B cell (primary cell): ENCODE data around the gene RAB24. TPM values are rescaled to one million over a fixed set of nuclear protein-coding genes. Genes with fewer than 3 reads are reported as not detected.

ENCODE experiments used
- ATAC-seq: fragments of 200-7000 bp; cut with Tn5 transposase; one replicate; pipeline ENCODE4 v1.10.0; 2021; ENCODE audit warnings: low read depth, mild to moderate bottlenecking, moderate number of reproducible peaks, moderate library complexity
- CTCF ChIA-PET: fragments of 350-600 bp; sonication (Branson Sonifier 250); formaldehyde crosslinking; loops from one replicate; lab custom pipeline; 2021; ENCODE audit warnings: antibody characterized with exemption, inconsistent platforms; lab: Charles Lee
- POLR2A ChIA-PET: fragments of 350-600 bp; sonication (Branson Sonifier 250); formaldehyde crosslinking; loops from one replicate; lab custom pipeline; 2021; ENCODE audit warnings: antibody characterized with exemption; lab: Charles Lee
- DNase-seq: peaks from one replicate; pipeline ENCODE4 v3.0.0; 2013
- H2AFZ ChIP-seq: 2 replicates; pipeline ENCODE4 v1.6.1; 2012; ENCODE audit warnings: mild to moderate bottlenecking, low read depth, low read length; ENCODE audit not compliant: insufficient read depth, poor library complexity, severe bottlenecking
- H3K27ac ChIP-seq, 2 donors: 1 replicate in 1 of 2; 2 replicates in 1 of 2; pipeline ENCODE4 v1.5.1; 2012 to 2013; ENCODE audit warnings: low read length in 2 of 2, mild to moderate bottlenecking in 2 of 2, moderate library complexity in 1 of 2
- H3K27me3 ChIP-seq, 4 experiments: fragments of 200-600 bp in 1 of 4; sonication (generic) in 1 of 4; replicated peaks in 1 of 4; 1 replicate in 2 of 4; 2 replicates in 2 of 4; pipeline versions ENCODE4 v1.6.1 to v1.7.0; 2013 to 2016; ENCODE audit warnings: low read length in 3 of 4, mild to moderate bottlenecking in 2 of 4, mixed read lengths in 1 of 4, moderate library complexity in 1 of 4; ENCODE audit not compliant: insufficient read depth in 4 of 4, control insufficient read depth in 3 of 4; ENCODE audit errors: control extremely low read depth in 1 of 4
- H3K36me3 ChIP-seq, 2 experiments: replicated peaks in 1 of 2; 1 replicate in 1 of 2; 2 replicates in 1 of 2; pipeline versions ENCODE4 v1.6.1 to v1.7.1; 2013; ENCODE audit warnings: low read length in 1 of 2; ENCODE audit not compliant: insufficient read depth in 2 of 2, control insufficient read depth in 1 of 2; ENCODE audit errors: control extremely low read depth in 1 of 2, extremely low read depth in 1 of 2
- H3K4me1 ChIP-seq, 2 donors: fragments of 200-600 bp in 1 of 2; sonication (generic) in 1 of 2; 1 replicate in 1 of 2; 2 replicates in 1 of 2; pipeline versions ENCODE4 v1.5.1 to v1.6.1; 2013 to 2017; ENCODE audit warnings: low read length in 2 of 2; ENCODE audit not compliant: control insufficient read depth in 2 of 2, insufficient read depth in 2 of 2
- H3K4me2 ChIP-seq: replicated peaks from 2 replicates; pipeline ENCODE3; 2012; ENCODE audit warnings: mild to moderate bottlenecking, low read depth, low read length; ENCODE audit not compliant: poor library complexity, severe bottlenecking
- H3K4me3 ChIP-seq, 5 experiments: fragments of 200-600 bp in 1 of 5; sonication (generic) in 1 of 5; 1 replicate in 3 of 5; 2 replicates in 2 of 5; pipeline versions ENCODE4 v1.5.1 to v1.7.0; 2011 to 2016; ENCODE audit warnings: low read length in 4 of 5, mild to moderate bottlenecking in 4 of 5, low read depth in 2 of 5, control low read depth in 1 of 5, moderate library complexity in 1 of 5; ENCODE audit not compliant: insufficient read depth in 1 of 5; ENCODE audit errors: control extremely low read depth in 1 of 5, extremely low read depth in 1 of 5
- H3K79me2 ChIP-seq: fragments of 200-600 bp; sonication (generic); one replicate; pipeline ENCODE4 v1.6.0; 2016; ENCODE audit warnings: low read length; ENCODE audit not compliant: control insufficient read depth, insufficient read depth
- H3K9ac ChIP-seq: fragments of 200-600 bp; sonication (generic); 2 replicates; pipeline ENCODE4 v1.6.1; 2017; ENCODE audit warnings: mild to moderate bottlenecking, low read length, moderate library complexity
- H3K9me3 ChIP-seq, 3 donors: one replicate each; pipeline versions ENCODE4 v1.6.1 to v1.7.1; 2013; ENCODE audit warnings: low read length in 2 of 3; ENCODE audit not compliant: control insufficient read depth in 2 of 3, insufficient read depth in 1 of 3; ENCODE audit errors: control extremely low read depth in 1 of 3
- H4K20me1 ChIP-seq: 2 replicates; pipeline ENCODE4 v1.6.0; 2012; ENCODE audit warnings: mild to moderate bottlenecking, low read length; ENCODE audit not compliant: insufficient read depth, control insufficient read depth, poor library complexity, severe bottlenecking
- H3K27ac Mint-ChIP-seq: one replicate; pipeline ENCODE4 v1.8.0; 2021; ENCODE audit warnings: mixed read lengths
- H3K27me3 Mint-ChIP-seq: one replicate; pipeline ENCODE4 v1.8.0; 2021; ENCODE audit warnings: mixed read lengths
- H3K4me1 Mint-ChIP-seq: one replicate; pipeline ENCODE4 v1.8.0; 2021; ENCODE audit warnings: mixed read lengths
- H3K4me3 Mint-ChIP-seq: one replicate; pipeline ENCODE4 v1.8.0; 2021; ENCODE audit warnings: mixed read lengths
- H3K9me3 Mint-ChIP-seq: one replicate; pipeline ENCODE4 v1.8.0; 2022; ENCODE audit warnings: mixed read lengths; ENCODE audit not compliant: insufficient read depth
- CTCF ChIP-seq: fragments of 200-600 bp; IDR thresholded peaks from one replicate; pipeline ENCODE4 v1.8.0; 2022; ENCODE audit warnings: antibody characterized with exemption, mild to moderate bottlenecking
- EZH2 ChIP-seq: IDR thresholded peaks from 2 replicates; pipeline ENCODE4 v1.6.1; 2012; ENCODE audit warnings: borderline replicate concordance, low read depth, mild to moderate bottlenecking, moderate library complexity, low read length; ENCODE audit not compliant: insufficient read depth, poor library complexity, severe bottlenecking
- WGBS: methylation state at CpG from one replicate; pipeline ENCODE4 v1.1.5; 2013; ENCODE audit warnings: missing lambda C conversion rate; ENCODE audit not compliant: insufficient coverage; 5-methylcytosine and 5-hydroxymethylcytosine counted together
- intact Hi-C: fragments of 100-400 bp; cut with micrococcal nuclease; formaldehyde crosslinking; loops from one replicate; pipeline ENCODE4 v1.10.0; 2022
- polyA plus RNA-seq: library from polyadenylated mRNA; depleted of rRNA; stranded (reverse); fragments of >200 nt; gene quantifications from 2 replicates; pipeline ENCODE4 v1.2.3, GENCODE V29; 2012
- total RNA-seq, 2 donors: library from RNA; stranded (reverse); fragments of 120-200 nt in 1 of 2; gene quantifications; 1 replicate in 1 of 2; 2 replicates in 1 of 2; pipeline versions ENCODE4 v1.2.3 to v1.2.4, GENCODE V29; 2013 to 2022

The RAB24 gene
- total and polyA plus RNA-seq, 2 donors (not counting 1 experiment from before 2014, with no cell fraction given) = 38.3 to 147 TPM

DNA sequence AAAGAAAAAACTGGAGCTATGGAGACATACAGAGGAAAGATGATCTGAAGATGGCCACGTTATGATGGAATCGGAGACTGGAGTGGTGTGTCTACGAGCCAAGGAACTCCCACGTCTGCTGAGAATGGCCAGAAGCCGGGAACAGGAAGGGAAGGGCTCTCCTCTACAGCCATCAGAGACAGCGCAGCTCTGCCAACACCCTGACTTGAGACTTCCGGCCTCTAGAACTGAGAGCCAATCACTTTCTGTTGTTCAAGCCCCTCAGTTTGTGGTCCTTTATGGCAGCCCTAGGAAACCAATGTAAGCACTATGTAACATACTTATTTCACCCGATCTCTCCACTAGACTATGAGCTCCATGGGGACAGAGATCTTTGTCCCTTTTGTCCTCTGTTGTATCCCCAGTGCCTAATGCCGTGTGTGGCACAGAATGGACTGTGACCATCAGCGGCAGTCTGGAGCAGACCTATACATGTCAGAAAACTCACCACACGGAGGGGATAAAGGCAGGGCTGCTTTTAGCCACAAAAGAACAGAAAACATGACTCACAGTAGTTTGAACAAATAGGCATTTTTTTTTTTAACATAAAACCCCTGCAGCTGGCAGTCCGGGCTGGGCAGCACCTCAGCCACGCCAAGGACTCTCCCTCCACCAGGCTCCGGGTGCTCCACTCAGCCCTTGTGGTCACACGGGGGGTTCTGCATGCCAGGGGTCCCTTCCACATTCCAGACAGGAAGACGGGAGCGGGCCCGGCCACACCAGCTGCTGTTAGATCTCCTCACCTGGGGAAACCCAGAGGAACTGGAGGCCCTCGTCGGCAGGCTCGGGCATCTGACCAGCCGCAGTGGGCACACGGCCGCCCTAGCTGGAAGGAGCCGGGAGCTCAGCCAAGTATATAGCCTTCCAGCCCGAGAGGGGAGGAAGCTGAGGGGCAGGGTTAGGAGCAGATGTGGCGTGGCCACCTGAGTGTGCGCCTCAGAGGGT is 24.3 kb upstream of the RAB24 start:
- H3K4me3 ChIP-seq = no peak overlapping the region
- no peaks in the 10 kb centered on the region for H3K9me3 ChIP-seq
- no peak overlapping the region for H3K4me2 ChIP-seq
- peaks cover 16 to 20% of the 10 kb centered on the region in 2 donors for H3K4me1 ChIP-seq
- intact Hi-C loops = no loop called here
- Mint-ChIP-seq H3K27me3 (no peaks in the 10 kb centered on the region), H3K4me3 (no peak overlapping the region), H3K4me1 (peaks cover 19% of the 10 kb centered on the region), H3K27ac (peak overlapping the region; percentile 51), H3K9me3 (no peaks in the 10 kb centered on the region)
- no peaks in the 10 kb centered on the region for H3K27me3 ChIP-seq
- CTCF ChIA-PET = interaction anchor here (0.9 to 2.1 kb wide), 6 partner anchors 9 to 214 kb away, joined by 3 to 6 read pairs (median 4); no protein-coding TSS in a partner anchor
- ATAC-seq (no peak), DNase-seq (no peak)
- 71% methylated on average over 24 of the region's 28 CpGs for WGBS
- H3K36me3 ChIP-seq = peaks cover 4 to 25% of the 10 kb centered on the region in 2 experiments
- TF ChIP-seq EZH2 (no peak), CTCF (no peak)
- H2AFZ ChIP-seq = no peak overlapping the region
- H3K79me2 ChIP-seq = peaks cover 9% of the 10 kb centered on the region
- peaks cover 15% of the 10 kb centered on the region for H4K20me1 ChIP-seq
- POLR2A ChIA-PET = no interaction called here
- no peak overlapping the region for H3K27ac ChIP-seq
- no peak overlapping the region for H3K9ac ChIP-seq

DNA sequence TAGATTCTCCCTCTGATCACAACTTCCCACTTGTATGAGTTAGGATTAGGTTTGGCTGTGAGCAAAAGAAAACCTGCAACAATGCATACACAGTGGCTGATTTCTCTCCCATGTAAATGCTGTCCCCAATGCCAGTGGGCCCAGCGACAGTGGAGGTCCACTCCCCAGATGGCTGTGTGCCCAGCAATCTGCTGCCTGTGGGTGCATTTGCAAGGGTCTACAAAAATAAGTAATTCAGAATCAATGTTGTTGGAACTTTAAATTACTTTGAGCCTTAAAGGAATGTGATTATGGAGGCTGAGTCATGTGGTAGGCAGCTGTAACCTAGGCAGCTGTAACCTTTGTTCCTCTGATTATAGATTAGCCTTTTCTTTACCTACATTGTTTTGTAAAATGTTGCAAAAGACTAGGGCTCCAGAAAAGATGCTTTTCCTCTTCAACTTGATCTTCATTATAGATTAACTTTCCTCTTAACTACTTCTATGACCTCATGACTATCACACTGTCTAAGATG is 22.4 kb upstream of the RAB24 start:
- 100% methylated on average over 1 of the region's 1 CpG for WGBS
- peaks cover 4 to 12% of the 10 kb centered on the region in 2 experiments for H3K36me3 ChIP-seq
- no peaks in the 10 kb centered on the region for H3K9me3 Mint-ChIP-seq
- no peak overlapping the region for H3K4me3 ChIP-seq
- H3K9ac ChIP-seq = no peak overlapping the region
- H4K20me1 ChIP-seq = peaks cover 11% of the 10 kb centered on the region
- ATAC-seq = no peak
- no peak overlapping the region for H3K4me3 Mint-ChIP-seq
- H2AFZ ChIP-seq = no peak overlapping the region
- no peak overlapping the region for H3K27ac Mint-ChIP-seq
- POLR2A ChIA-PET = no interaction called here
- DNase-seq = no peak
- no peaks in the 10 kb centered on the region for H3K9me3 ChIP-seq
- peaks cover 12% of the 10 kb centered on the region for H3K4me1 Mint-ChIP-seq
- intact Hi-C loops = no loop called here
- CTCF ChIA-PET = no interaction called here
- no peak overlapping the region for H3K27ac ChIP-seq
- H3K27me3 ChIP-seq = no peaks in the 10 kb centered on the region
- TF ChIP-seq EZH2 (no peak), CTCF (no peak)
- H3K4me2 ChIP-seq = no peak overlapping the region
- no peaks in the 10 kb centered on the region for H3K27me3 Mint-ChIP-seq
- peaks cover 9% of the 10 kb centered on the region for H3K79me2 ChIP-seq
- peaks cover 5 to 6% of the 10 kb centered on the region in 2 donors for H3K4me1 ChIP-seq
